Ishikawa (cell line): ENCODE measurements around the gene PACS1.

Experiments
- CEBPB ChIP-seq: IDR thresholded peaks from 2 replicates; pipeline ENCODE4 v1.6.1; 2012
- CREB1 ChIP-seq: IDR thresholded peaks from 2 replicates; pipeline ENCODE4 v1.6.1; 2012; ENCODE audit warnings: low read depth
- EGR1 ChIP-seq: IDR thresholded peaks from 2 replicates; pipeline ENCODE4 v1.6.1; 2012
- EP300 ChIP-seq: IDR thresholded peaks from 2 replicates; pipeline ENCODE4 v1.6.1; 2012; ENCODE audit warnings: borderline replicate concordance
- FOXM1 ChIP-seq: IDR thresholded peaks from 2 replicates; pipeline ENCODE4 v1.6.1; 2012; ENCODE audit warnings: low read depth, borderline replicate concordance
- NFIC ChIP-seq: IDR thresholded peaks from 2 replicates; pipeline ENCODE4 v1.6.1; 2012
- RAD21 ChIP-seq: IDR thresholded peaks from 2 replicates; pipeline ENCODE4 v1.6.1; 2012; ENCODE audit warnings: low read depth
- TAF1 ChIP-seq: IDR thresholded peaks from 2 replicates; pipeline ENCODE4 v1.6.1; 2012; ENCODE audit warnings: low read depth, mild to moderate bottlenecking
- TCF12 ChIP-seq: IDR thresholded peaks from 2 replicates; pipeline ENCODE4 v1.6.1; 2012; ENCODE audit warnings: low read depth
- TEAD4 ChIP-seq: IDR thresholded peaks from 2 replicates; pipeline ENCODE4 v1.6.1; 2012
- YY1 ChIP-seq: IDR thresholded peaks from 2 replicates; pipeline ENCODE4 v1.6.1; 2012; ENCODE audit warnings: low read depth
- ZBTB7A ChIP-seq: IDR thresholded peaks from 2 replicates; pipeline ENCODE4 v1.6.1; 2012; ENCODE audit warnings: low read depth
- TF ChIP-seq, protein P1 (sequence below): IDR thresholded peaks from 2 replicates; pipeline ENCODE4 v1.6.1; 2012; ENCODE audit warnings: low read depth, mild to moderate bottlenecking
- TF ChIP-seq, protein P2 (sequence below): IDR thresholded peaks from 2 replicates; pipeline ENCODE4 v1.6.1; 2012
- TF ChIP-seq, protein P3 (sequence below): IDR thresholded peaks from 2 replicates; pipeline ENCODE4 v1.6.1; 2012

PACS1 gene

DNA sequence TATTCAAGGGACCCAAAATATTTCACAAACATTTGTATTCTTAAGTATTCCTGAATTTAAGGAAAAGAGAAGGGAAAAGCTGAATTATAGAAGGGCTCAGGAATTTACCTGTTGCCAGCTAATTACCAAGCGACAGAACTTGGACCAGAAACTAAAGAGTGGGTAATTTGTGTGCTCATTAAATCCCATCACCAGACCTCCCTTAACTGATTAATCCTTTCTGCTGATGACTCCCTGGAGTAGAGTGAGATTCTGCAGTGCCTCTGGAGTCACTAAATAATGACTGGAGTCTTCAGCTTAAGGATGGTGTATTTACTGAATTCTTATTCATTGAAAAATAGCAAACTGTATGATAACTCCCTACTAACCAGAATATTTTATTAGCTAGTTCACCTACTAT, 124.3 kb downstream of the PACS1 start:
- TF ChIP-seq TAF1 (no peak), FOXM1 (no peak)
- TF ChIP-seq, protein P1, sequence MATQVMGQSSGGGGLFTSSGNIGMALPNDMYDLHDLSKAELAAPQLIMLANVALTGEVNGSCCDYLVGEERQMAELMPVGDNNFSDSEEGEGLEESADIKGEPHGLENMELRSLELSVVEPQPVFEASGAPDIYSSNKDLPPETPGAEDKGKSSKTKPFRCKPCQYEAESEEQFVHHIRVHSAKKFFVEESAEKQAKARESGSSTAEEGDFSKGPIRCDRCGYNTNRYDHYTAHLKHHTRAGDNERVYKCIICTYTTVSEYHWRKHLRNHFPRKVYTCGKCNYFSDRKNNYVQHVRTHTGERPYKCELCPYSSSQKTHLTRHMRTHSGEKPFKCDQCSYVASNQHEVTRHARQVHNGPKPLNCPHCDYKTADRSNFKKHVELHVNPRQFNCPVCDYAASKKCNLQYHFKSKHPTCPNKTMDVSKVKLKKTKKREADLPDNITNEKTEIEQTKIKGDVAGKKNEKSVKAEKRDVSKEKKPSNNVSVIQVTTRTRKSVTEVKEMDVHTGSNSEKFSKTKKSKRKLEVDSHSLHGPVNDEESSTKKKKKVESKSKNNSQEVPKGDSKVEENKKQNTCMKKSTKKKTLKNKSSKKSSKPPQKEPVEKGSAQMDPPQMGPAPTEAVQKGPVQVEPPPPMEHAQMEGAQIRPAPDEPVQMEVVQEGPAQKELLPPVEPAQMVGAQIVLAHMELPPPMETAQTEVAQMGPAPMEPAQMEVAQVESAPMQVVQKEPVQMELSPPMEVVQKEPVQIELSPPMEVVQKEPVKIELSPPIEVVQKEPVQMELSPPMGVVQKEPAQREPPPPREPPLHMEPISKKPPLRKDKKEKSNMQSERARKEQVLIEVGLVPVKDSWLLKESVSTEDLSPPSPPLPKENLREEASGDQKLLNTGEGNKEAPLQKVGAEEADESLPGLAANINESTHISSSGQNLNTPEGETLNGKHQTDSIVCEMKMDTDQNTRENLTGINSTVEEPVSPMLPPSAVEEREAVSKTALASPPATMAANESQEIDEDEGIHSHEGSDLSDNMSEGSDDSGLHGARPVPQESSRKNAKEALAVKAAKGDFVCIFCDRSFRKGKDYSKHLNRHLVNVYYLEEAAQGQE, result no peak

DNA sequence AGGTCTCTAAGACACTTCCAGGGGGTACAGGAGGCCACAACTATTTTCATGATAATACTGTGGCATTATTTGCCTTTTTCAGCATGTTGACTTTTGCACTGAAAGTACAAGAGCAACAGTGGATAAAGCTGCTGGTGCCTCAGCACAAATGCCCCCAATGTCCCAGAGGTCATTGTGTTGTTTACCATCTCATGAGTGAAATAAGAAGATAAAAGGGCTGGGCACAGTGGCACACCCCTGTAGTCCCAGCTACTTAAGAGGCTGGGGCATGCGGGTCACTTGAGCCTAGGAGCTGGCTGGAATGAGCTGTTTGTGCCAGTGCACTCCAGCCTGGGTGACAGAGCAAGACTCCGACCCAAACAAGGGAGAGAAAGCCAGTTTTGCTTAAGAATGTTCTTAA, 125.8 kb downstream of the PACS1 start:
- TF ChIP-seq TCF12 (no peak), RAD21 (no peak), YY1 (no peak), FOXM1 (no peak), NFIC (no peak), TAF1 (no peak), CREB1 (no peak), EP300 (no peak), TEAD4 (no peak), ZBTB7A (no peak), EGR1 (no peak), CEBPB (no peak)
- TF ChIP-seq, protein P1, result no peak
- TF ChIP-seq, protein P2, sequence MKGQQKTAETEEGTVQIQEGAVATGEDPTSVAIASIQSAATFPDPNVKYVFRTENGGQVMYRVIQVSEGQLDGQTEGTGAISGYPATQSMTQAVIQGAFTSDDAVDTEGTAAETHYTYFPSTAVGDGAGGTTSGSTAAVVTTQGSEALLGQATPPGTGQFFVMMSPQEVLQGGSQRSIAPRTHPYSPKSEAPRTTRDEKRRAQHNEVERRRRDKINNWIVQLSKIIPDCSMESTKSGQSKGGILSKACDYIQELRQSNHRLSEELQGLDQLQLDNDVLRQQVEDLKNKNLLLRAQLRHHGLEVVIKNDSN, result no peak
- TF ChIP-seq, protein P3, sequence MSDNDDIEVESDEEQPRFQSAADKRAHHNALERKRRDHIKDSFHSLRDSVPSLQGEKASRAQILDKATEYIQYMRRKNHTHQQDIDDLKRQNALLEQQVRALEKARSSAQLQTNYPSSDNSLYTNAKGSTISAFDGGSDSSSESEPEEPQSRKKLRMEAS, result no peak

DNA sequence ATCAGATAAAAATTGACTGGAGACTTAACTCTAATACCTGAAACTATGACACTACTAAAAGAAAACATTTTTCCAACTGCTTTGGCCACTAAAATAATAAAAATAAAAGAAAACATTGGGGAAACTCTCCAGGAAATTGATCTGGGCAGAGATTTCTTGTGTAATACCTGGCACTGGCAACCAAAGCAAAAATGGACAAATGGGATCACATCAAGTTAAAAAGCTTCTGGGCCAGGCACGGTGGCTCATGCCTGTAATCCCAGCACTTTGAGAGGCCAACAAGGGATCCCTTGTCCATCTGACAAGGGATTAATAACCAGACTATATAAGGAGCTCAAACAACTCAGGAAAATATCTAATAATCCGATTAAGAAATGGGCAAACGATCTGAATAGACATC, 133.8 kb downstream of the PACS1 start:
- TF ChIP-seq, protein P2, result no peak

DNA sequence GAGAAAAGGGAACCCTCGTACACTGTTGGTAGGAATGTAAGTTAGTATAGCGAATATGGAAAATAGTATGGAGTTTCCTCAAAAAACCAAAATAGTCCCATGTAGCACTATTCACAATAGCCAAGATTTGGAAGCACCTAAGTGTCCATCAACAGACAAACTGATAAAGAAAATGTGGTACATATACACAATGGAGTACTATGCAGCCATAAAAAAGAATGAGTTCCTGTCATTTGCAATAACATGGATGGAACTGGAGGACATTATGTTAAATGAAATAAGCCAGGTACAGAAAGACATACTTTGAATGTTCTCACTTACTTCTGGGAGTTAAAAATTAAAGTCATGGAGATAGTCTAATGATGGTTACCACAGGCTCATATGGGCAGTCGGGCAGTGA, 134.3 kb downstream of the PACS1 start:
- TF ChIP-seq CREB1 (no peak), EP300 (no peak), FOXM1 (no peak), CEBPB (no peak), RAD21 (no peak), ZBTB7A (no peak), TEAD4 (no peak), TAF1 (no peak), TCF12 (no peak), EGR1 (no peak), YY1 (no peak)
- TF ChIP-seq, protein P2, result no peak
- TF ChIP-seq, protein P3, result no peak

DNA sequence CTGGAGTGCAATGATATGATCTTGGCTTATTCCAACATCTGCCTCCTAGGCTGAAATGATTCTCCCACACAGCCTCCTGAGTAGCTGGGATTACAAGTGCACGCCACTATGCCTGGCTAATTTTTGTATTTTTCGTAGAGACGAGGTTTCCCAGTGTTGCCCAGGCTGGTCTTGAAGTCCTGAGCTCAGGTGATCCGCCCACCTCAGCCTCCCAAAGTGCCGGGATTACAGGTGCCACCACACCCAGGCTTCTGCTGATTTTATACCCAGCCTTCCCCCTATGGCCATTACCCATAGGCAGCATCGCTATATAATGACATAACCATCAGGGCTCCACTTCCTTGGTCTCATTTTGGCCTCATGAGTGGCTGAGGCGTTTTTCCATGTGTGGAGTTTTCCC, 137.7 kb downstream of the PACS1 start:
- TF ChIP-seq RAD21, result no peak
- TF ChIP-seq, protein P2, result no peak
- no peak for TF ChIP-seq NFIC
- no peak for TF ChIP-seq YY1
- TF ChIP-seq TAF1, result no peak
- no peak for TF ChIP-seq FOXM1
- TF ChIP-seq EP300, result no peak
- TF ChIP-seq, protein P1, result no peak
- TF ChIP-seq ZBTB7A, result no peak
- TF ChIP-seq, protein P3, result no peak
- TF ChIP-seq TCF12, result no peak
- TF ChIP-seq TEAD4, result no peak
- no peak for TF ChIP-seq CREB1
- no peak for TF ChIP-seq EGR1
- no peak for TF ChIP-seq CEBPB
